Stimulated activated CD8-positive, alpha-beta memory T cell treated with anti-CD3 and anti-CD28 coated beads, Interleukin-4, amount 100 ng/mL, for 24 hours (primary cell): ENCODE measurements around the gene PTPMT1.
A peak's percentile ranks its signal among the peaks of the same experiment; 100 is the strongest.
"Not testable (repeated sequence)": the region's sequence is repeated elsewhere in the genome, so short reads cannot be mapped to it uniquely, and the experiment has no call there.

Experiments used
- DNase-seq: peaks from one replicate; pipeline ENCODE4 v3.0.0-alpha.2; 2020; ENCODE audit warnings: low read depth

The PTPMT1 gene, protein sequence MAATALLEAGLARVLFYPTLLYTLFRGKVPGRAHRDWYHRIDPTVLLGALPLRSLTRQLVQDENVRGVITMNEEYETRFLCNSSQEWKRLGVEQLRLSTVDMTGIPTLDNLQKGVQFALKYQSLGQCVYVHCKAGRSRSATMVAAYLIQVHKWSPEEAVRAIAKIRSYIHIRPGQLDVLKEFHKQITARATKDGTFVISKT

DNA sequence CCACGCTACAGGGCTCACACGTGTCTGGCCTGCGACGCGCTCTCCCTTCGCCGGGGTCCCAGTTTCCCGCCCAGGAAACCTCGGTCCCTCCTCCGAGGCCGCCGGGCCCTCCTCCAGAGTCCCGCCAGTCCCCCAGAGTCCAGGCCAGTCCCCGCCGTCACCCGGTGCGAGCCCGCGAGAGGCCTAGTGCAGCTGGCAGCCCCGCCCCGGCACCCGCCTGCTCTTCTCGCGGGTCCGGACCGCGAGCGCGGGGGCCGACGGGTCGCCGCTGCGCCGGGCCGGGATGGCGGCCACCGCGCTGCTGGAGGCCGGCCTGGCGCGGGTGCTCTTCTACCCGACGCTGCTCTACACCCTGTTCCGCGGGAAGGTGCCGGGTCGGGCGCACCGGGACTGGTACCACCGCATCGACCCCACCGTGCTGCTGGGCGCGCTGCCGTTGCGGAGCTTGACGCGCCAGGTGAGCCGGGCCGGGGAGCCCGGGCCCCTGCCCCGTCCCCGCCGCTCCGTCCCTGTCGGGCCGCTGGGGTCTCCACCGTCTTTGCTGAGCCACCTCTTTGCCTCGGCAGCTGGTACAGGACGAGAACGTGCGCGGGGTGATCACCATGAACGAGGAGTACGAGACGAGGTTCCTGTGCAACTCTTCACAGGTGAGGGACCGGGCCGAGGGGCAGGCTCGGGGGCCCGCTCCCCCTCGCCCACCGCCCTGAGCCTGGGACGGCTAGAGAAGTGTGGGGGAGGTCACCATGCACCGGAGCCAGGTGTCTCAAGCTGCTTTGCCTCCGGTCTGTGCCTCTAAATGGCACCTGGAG is at the start of gene PTPMT1:
Gene PTPMT1 (plus strand): TSS at position 260 of the 809 bp plus-strand sequence. CDS start 24 bp downstream, at position 284.
- peak; percentile 56 for DNase-seq

DNA sequence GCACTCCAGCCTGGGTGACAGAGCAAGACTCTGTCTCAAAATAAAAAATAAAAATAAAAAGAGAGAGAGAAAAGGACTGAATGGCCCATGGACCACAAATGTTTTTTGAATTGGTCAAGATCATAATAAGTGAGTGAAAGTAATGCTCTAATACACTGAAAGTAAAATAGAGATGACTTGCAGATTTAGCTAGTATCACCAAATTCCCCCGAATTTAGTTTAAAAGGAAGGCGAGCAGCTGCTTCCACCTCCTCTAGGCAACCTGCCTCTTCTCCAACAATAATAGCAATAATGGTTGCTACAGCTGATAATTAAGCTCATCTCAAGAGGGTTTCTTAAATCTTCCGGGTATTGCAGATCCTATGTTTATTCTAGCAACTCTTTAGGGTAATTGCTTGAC is 49.2 kb upstream of the PTPMT1 start:
- DNase-seq = no peak

DNA sequence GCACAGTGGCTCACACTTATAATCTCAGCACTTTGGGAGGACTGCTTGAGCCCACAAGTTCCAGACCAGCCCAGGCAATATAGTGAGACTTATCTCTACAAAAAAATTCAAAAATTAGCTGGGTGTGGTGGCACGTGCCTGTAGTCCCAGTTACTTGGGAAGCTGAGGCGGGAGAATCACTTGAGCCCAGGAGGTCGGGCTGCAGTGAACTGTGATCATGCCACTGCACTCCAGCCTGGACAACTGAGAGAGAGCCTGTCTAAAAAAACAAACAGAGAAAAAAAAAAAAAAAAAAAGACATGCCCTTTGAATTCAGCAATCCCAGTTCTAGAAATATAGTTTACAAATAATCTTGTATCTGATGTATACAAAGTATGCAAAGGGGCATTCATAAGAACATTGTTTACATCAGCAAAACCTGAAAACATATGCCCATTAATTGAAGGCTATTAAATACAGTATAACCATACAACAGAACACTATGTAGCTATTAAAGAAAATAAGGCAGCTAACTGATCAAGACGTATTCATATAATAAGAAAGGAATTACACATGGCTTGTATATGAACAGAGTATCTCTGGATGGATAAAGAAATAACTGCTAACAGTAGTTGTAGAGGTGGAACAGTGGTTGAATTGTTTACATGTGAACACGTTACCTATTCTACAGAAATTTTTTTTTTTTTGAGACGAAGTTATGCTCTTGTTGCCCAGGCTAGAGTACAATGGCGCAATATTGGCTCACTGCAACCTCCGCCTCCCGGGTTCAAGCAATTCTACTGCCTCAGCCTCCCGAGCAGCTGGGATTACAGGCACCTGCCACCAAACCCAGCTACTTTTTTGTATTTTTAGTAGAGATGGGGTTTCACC is 48.2 kb upstream of the PTPMT1 start:
- DNase-seq = no peak

DNA sequence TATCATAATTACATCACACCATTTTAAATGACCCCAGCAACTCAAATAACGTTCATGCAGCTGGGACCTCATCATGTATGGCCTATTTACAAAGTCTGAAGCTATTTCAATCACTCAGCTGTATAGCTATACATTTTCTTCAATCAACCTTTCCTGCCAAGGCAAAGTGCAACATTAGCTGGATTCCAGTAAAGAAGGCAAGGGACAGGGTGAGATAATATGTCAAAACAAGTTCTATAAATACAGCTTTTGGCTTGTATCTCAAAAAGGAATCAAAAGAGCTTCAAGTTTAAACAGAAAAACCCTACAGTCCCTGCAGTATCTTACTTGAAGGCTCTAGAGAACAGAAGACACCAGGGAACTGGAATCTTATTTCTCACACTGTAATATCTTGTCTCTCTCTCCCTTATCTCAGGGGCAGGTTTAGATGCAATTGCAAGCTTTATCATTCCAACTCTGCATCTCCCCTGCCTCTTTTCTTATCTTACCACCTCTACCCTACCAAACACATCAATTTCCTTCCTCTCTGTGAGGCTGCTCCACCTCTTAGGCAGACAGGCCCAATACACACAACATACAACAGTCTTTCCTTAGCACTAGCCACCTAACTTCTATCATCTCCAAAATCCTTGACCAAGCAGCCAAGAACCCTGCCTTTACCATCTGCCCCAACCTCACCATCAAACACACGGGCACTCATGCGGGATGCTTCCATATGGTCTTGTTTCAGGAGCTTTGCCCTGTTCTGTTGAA is 47.0 kb upstream of the PTPMT1 start:
- DNase-seq = no peak

DNA sequence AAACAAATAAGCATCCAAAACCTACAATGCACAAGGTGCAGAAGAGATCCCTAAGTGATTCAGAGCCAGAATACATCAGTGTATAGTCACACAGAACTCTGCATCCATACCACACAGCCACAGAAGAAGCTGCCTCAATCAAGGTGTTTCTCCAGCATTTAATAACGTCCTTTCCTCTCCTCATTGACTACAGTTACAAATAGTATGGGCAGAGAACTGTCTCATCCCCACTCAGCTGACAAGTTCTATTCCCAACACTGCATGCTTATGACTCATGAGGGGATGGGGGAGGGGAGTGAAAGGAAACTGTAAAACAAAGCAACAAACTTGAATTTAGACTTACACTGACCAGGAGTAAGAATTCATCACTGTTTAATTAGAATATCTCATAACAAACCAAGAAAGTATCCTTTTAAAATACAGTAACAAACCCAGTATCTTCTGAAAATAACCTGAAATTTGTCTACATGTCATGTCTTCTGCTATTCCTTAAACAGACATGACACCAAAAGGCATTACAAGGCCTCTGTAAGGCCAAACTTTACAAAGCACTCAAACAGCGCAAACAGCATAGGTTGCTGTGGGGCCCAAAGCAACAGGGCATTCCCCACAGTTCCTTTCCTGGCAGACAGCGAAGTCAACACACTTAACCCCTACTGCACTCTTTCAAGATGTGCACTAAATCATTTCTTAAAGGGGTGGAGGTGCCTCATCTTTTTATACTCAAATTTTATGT is 41.7 kb upstream of the PTPMT1 start:
- no peak for DNase-seq

DNA sequence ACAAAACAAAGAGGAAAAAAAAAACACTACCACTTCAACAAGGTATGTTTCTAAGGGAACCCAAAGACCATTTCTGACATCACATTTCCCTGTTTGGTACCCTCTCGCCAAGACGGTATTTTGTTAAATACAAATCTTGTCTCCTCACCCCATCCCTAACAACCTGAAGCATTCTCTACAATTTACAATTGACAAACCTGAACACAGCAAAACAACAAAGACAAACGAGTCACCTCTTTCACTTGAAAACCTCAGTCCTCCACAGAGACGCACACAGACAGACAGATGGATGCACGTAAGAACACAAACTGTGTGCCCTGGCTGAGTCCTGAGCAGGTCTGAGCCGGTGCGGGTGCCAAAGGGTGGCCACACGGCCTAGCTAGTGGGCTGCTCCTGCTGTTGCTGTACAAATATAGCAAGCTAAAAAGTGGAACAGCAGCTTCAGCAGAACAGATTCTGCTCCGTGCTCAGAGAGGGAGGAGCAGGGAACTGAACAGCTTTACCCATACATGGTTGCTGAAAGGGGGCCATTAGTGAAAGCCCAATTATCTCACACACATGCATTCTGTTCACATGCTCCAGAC is 41.0 kb upstream of the PTPMT1 start:
- no peak for DNase-seq

DNA sequence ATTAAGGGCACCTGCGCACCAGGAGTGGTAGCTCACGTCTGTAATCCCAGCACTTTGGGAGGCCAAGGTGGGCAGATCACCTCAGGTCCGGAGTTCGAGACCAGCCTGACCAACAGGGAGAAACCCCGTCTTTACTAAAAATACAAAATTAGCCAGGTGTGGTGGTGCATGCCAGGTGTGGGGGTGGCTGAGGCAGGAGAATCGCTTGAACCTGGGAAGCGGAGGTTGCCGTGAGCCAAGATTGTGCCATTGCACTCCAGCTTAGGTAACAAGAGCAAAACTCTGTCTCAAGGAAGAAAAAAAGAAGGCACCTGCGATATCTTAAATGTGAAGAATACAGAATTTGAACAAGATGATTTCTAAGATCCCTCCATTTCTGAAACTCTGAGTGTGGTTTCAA is 39.4 kb upstream of the PTPMT1 start:
- DNase-seq = not testable (repeated sequence)

DNA sequence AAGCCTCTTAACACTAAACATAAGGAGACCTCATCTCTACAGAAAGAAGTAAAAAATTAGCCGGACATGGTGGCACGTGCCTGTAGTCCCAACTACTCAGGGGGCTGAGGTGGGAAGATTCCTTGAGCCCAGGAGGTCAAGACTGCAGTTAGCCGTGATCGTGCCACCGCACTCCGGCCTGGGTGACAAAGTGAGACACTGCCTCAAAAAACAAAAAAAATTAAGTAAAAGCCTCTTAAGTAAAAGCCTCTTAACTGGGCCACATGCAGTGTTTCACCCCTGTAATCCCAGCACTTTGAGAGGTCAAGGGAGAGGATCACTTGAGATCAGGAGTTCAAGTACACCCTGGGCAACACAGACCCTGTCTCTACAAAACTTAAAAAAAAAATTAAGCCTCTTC is 38.2 kb upstream of the PTPMT1 start:
- DNase-seq = no peak

DNA sequence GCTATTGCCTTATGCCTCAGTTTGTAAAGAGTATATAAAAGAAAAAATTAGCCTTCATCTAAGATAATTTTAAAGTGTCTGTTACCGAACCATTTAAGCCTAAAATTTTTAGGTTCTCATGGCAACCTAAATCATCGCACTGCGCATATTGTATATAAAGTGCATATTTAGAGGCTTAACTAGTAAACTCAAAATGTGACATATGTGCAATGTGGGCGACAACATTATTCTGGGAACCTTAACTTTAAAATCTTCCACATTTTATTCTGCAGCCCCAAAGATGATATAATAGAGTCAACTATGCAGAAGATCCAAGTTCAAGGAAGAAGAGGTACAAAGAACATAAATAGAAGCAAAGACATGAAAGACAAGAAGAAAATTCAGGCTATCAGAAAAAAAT is 35.4 kb upstream of the PTPMT1 start:
- no peak for DNase-seq

DNA sequence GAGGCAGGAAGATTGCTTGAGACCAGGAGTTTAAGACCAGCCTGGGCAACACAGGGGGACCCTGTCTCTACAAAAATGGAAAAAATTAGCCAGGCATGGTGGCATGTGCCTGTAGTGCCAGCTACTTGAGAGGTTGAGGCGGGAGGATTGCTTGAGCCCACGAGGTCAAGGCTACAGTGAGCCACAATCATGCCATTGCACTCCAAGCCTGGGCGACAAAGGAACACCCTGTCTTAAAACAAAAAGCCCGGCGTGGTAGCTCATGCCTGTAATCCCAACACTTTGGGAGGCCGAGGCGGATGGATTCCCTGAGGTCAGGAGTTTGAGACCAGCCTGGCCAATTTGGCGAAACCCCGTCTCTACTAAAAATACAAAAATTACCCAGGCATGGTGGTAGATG is 34.7 kb upstream of the PTPMT1 start:
- not testable (repeated sequence) for DNase-seq

DNA sequence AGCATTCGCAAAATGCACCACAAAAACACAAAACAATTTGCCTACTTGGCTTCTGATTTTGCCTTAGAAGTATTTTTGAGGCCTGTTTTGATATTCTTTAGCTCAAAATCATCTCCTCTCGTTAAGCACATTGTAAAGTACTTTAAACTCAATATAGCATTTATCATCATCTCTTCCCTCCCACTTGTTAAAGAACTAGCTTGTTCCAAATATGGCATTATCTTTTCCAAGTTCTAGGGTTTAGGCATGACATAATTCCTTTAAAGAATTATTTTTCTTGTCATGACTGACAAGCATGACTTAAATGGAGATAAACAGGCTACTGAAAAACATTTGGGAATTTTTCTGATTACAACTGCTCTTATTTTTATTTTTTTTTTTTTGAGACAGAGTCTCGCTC is 33.7 kb upstream of the PTPMT1 start:
- DNase-seq = no peak

DNA sequence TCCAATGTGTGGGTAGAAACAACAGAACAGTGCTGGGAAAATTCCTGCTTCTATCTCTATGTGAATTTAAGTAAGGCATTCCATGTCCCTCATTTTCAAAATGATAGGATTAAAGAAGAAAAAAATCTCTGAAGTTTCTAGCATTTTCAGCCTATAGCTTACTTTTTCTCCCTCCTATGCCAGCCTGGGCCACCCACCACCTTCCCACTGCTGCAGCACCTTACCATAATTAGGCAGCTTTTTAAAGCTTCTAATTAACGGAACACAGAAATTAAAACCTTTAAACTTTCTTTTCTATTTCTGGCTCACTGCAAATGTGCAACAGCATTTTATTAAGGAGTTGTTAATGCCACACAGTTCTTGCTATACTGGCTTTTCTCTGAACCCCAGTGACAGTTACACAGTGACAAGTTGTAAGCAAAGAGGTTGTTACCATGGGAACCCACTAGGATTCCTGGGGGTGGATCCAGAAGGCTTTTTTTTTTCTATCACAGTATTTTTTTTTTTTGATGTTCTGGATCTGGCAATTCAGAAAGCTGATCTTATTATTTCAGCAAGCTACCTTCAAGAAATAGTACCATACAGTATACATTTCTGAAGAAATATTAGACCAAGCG is 32.7 kb upstream of the PTPMT1 start:
- no peak for DNase-seq

DNA sequence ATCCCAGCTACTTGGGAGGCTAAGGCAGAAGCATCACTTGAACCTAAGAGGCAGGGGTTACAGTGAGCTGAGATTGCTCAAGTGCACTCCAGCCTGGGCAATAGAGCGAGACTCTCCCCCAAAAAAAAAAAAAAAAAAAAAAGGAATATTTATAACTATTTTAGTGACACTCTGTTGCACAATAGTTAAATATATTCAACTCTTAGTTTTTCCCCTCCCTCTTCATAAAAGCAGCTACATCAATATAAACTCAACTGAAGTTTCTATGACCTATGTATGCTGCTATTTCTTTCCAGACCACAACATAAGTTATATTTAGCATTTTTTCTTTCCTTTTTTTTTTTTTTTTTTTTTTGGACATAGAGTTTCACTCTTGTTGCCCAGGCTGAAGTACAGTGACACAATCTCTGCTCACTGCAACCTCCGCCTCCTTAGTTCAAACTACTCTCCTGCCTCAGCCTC is 31.7 kb upstream of the PTPMT1 start:
- DNase-seq = no peak

DNA sequence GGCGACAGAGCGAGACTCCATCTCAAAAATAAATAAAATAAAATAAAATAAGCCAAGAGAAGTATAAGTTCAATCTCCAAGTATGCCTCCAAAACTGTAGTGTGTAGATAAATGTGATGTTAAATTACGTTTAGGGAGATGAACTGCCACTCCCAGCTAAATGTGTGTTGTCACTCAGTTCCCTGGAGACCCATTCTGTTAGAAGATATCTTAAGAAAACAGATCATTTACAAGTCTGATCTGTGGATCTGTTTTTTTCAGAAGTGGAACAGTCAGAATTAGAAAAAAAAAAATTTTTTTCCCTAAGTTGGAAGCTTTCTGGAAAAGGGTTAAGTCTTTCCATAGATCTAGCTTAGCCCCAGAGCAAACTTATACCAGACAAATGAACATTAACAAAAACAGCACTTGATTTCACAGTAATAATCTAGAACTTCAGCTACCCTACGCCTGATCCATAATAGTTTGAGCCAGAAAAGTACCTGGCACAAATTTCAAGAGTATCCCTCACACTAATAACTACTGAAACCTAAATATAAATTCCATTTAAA is 30.6 kb upstream of the PTPMT1 start:
- DNase-seq = no peak

DNA sequence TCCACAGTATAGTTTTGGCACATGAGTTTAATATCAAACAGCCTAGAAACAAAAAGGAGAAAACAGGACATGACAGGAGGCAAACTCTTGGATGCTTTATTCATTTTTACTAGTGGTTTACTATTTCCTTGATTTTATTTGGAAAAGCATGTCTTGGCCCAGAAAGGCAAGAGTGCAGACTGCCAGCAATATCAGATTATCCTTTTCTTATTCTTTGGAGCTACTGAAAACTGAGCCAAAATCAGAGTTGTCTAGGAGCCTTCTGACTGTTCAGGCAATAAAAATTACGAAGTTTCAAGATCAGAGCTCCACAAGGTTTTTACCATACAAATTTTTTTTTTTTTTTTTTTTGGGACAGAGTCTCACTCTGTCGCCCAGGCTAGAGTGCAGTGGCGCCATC is 28.5 kb upstream of the PTPMT1 start:
- no peak for DNase-seq

DNA sequence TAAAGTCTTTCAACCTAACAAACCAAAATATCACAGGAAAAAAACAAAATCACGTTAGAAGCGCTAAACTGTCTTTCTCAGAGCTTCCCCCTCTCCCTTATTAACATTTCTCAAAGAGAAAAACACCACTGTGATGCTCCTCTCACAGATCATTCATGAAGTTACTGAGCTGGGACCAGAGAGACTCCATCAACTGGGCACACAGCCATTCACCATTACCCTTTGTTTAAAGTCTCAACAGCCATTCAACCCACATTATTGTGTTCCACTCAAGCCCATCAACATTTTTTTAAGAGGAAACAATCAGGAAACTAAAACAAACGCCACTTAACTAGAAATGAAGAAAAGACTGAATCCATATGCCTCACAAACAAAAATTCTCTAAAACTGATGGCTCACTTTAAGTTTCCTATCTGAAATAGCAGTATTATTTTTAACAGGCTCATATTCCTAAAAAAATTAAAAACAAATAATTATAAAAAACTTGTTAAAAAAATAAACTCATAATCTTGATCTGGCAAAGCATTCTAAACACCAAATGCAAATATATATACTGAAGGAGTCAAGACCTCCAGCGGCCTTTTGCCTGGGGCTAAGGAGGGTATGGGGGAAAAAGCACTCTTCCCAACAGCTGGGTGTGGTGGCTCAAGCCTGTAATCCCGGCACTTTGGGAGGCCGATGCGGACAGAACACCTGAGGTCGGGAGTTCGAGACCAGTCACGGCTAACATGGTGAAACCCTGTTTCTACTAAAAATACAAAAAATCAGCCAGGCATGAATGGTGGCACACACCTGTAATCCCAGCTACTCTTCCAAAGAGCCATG is 26.4 kb upstream of the PTPMT1 start:
- DNase-seq = no peak

DNA sequence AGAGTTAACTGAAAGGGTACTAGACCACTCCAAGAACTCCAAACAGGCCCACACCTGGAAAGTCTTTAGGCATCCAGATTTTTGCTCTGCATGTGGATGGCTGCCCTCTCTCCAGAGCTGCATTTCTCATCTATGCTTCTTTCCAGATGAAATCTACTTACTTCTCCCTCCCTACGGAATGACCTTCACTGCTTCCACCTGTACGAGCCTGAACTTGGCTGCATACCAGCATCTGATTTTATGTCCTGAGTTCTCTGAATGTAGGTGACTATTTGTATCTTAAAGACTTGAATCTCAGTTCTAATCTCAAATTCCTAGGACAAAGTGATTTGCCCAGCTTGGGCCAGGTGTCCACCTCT is 25.7 kb upstream of the PTPMT1 start:
- no peak for DNase-seq

DNA sequence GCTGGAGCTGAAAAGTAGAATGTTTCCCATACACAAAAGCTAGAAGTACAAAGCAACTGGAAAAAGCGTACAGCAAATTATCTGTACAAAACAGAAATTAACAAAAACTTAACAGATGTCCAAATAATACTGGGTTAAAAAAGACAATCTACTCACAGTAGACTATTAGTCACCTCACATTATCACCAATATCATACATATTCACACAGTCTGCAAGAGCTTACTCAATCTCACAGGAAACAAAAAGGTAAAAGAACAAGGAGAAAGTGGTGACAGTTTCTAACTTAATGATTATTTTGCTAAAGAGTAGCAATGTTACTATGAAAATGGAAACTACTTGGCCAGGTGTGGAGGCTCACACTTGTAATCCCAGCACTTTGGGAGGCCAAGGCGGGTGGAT is 24.3 kb upstream of the PTPMT1 start:
- no peak for DNase-seq

DNA sequence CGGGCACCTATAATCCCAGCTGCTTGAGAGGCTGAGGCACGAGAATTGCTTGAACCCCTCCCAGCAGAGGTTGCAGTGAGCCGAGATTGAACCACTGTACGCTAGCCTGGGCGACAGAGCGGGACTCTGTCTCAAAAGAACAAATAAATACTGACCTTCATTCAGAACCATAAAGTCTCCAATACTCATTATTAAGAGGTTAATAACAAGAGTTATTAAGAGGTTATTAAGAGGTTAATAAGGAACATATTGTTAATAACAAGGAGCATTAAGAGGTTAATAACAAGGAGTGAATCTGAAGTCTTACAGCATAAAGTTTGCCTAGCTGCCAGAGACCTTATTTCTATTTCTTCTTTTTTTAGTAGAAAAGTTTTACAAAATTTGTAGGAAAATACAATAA is 20.1 kb upstream of the PTPMT1 start:
- no peak for DNase-seq
